ENCODE measurements around the gene ZBTB16. TPM values are rescaled to one million over a fixed set of nuclear protein-coding genes. Genes with fewer than 3 reads are reported as not detected.

Gene ZBTB16
- total RNA-seq, 1 donor from 2014 or later, result 64.5 TPM

DNA sequence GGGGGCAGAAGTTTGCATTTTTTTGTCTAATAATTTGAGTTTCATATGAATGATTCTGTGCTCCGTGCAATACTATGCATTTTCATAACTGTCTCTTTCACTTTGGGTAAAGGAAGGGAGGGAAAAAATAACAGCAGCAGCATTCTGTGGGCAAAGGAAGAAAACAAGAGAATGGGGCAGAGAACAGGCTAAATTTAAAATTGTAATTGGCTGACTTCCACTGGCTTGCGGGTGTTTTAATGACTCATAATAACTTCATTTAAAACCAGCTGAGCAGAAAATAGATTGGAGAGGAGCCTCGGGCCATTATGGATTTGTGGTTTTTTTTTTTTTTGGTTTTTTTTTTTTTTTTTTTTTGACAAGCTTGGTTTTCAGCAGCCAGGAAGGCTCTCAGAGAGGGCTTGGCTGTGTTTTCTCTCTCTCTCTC lies 107.4 kb downstream of the ZBTB16 start:
- intact Hi-C loops (cut with micrococcal nuclease), result no loop called here
- TF ChIP-seq, protein P1, sequence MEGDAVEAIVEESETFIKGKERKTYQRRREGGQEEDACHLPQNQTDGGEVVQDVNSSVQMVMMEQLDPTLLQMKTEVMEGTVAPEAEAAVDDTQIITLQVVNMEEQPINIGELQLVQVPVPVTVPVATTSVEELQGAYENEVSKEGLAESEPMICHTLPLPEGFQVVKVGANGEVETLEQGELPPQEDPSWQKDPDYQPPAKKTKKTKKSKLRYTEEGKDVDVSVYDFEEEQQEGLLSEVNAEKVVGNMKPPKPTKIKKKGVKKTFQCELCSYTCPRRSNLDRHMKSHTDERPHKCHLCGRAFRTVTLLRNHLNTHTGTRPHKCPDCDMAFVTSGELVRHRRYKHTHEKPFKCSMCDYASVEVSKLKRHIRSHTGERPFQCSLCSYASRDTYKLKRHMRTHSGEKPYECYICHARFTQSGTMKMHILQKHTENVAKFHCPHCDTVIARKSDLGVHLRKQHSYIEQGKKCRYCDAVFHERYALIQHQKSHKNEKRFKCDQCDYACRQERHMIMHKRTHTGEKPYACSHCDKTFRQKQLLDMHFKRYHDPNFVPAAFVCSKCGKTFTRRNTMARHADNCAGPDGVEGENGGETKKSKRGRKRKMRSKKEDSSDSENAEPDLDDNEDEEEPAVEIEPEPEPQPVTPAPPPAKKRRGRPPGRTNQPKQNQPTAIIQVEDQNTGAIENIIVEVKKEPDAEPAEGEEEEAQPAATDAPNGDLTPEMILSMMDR (IDR thresholded peaks at IDR 0.05; ENCODE audit: borderline replicate concordance), result no peak
- peak overlapping the region; percentile 44 for H3K4me3 ChIP-seq

DNA sequence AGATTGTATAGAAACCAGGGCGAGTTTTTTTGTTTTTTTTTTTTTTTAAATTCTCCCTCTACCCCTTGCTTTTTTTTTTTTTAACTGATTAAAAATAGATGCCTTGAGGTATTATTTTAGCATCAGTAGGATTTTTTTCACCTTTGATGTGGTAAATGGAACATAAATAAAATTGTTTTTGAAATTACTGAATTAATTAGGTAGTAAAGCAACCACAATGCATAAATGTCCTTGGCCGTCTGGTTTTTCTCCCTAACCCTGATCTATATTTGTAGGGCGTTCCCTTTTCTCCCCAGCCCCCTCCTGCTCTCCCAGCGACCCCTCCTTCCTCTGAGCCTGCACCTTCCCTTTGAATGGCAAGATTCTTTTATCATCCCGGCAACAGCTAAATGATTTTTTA lies 107.8 kb downstream of the ZBTB16 start:
- TF ChIP-seq, protein P1 (IDR thresholded peaks at IDR 0.05; ENCODE audit: borderline replicate concordance), result no peak
- Histone ChIP-seq H3K9me3 (replicated peaks) (no peaks in the 10 kb centered on the region), H3K36me3 (no peaks in the 10 kb centered on the region), H3K4me1 (peaks cover 98% of the 10 kb centered on the region), H3K4me3 (peak overlapping the region; percentile 44), H3K27me3 (ENCODE audit: low read depth) (no peaks in the 10 kb centered on the region), H3K27ac (replicated peaks) (peak overlapping the region; percentile 100)
- intact Hi-C loops (cut with micrococcal nuclease), result no loop called here
- DNase-seq, result no peak

More for the DNA sequence above, 107.4 kb downstream of the ZBTB16 start:
- H3K9me3 ChIP-seq (replicated peaks), result no peaks in the 10 kb centered on the region
- no peaks in the 10 kb centered on the region for H3K36me3 ChIP-seq
- H3K4me1 ChIP-seq, result peaks cover 98% of the 10 kb centered on the region
- peak overlapping the region; percentile 100 for H3K27ac ChIP-seq (replicated peaks)
- no peaks in the 10 kb centered on the region for H3K27me3 ChIP-seq (ENCODE audit: low read depth)
- DNase-seq, result no peak

DNA sequence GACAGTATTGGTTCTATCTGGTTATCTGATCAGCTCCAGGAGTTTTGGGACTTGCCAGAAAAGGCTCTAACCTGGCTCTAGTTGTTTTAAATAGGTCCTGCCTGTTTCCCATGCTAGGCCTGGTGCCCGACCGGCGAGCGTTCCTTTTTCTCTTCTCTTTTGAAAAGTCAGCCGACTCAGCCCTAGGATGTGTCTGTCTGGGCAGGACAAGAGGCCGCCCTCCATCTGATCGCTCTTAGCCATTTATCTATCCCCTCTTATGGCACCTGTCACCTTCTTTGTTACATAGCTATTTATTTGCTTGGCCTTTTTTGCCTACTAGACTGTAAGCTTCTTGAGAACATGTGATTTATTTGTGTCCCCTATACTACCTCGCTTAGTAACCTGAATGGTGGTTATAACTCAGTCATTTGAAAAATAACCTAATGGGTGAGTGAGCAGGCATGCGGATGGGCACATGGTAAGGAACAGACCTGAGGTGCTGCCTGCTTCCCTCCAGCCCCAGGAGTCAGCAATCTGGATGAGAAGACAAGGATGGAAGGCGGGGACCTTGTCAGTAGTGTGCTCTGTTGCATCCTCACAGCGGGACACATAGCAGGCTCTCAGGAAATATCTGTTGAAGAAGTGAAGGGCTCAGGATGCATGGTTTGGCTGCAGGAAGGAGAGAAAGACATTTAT lies 108.4 kb downstream of the ZBTB16 start:
- no peaks in the 10 kb centered on the region for H3K27me3 ChIP-seq (ENCODE audit: low read depth)
- intact Hi-C loops (cut with micrococcal nuclease), result no loop called here
- H3K4me1 ChIP-seq, result peaks cover 100% of the 10 kb centered on the region
- H3K4me3 ChIP-seq, result peak overlapping the region; percentile 44
- no peaks in the 10 kb centered on the region for H3K9me3 ChIP-seq (replicated peaks)
- H3K36me3 ChIP-seq, result no peaks in the 10 kb centered on the region
- no peak for DNase-seq
- TF ChIP-seq, protein P1 (IDR thresholded peaks at IDR 0.05; ENCODE audit: borderline replicate concordance), result no peak
- peak overlapping the region; percentile 100 for H3K27ac ChIP-seq (replicated peaks)

DNA sequence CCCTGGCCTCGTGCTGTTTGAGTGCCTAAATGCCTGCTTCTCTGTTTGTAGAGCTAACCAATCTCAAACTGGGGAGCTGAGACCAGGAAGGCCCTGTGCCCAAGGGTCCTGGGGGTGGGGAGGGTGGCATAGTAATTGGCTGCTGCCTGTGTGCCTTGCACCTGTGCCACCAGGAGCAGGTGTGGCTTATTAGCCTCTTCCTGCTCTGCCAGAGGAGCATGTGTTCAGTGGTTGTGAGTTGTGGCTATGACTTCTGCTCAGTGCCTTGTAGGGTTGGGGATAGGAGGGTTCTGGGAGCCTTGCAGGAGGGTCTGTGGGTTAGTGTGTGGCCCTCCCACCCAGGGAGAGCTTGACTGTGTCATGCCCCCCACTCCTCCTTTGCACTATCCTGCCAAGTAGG lies 109.2 kb downstream of the ZBTB16 start:
- H3K36me3 ChIP-seq, result no peaks in the 10 kb centered on the region
- H3K4me3 ChIP-seq, result no peak overlapping the region
- DNase-seq, result no peak
- no peaks in the 10 kb centered on the region for H3K27me3 ChIP-seq (ENCODE audit: low read depth)
- H3K4me1 ChIP-seq, result peaks cover 100% of the 10 kb centered on the region
- TF ChIP-seq, protein P1 (IDR thresholded peaks at IDR 0.05; ENCODE audit: borderline replicate concordance), result no peak
- H3K9me3 ChIP-seq (replicated peaks), result no peaks in the 10 kb centered on the region
- intact Hi-C loops (cut with micrococcal nuclease), result no loop called here
- peak overlapping the region; percentile 100 for H3K27ac ChIP-seq (replicated peaks)

DNA sequence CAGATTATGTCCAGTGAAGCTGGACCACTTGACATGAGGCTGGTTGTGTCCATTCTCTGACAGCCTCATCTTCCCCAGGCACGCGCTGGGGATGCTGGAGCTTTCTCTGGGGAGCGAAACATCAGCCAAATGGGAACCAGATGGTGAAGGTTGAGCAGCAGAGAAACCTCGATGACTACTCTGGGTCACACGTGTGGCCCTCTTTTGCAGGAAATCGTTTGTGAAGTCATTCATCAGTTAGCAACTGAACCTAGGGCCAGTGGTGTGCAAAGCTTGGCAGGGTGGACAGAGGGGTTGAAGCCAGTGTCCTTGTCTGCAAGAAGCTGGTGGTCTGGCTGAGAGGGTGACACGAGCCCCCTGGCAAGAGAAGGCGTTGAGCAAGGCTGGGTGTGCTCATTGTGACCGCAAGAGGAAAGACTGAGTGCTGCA lies 109.8 kb downstream of the ZBTB16 start:
- H3K4me3 ChIP-seq, result no peak overlapping the region
- no peaks in the 10 kb centered on the region for H3K36me3 ChIP-seq
- no peaks in the 10 kb centered on the region for H3K9me3 ChIP-seq (replicated peaks)
- intact Hi-C loops (cut with micrococcal nuclease), result no loop called here
- DNase-seq, result peak; percentile 47
- peak overlapping the region; percentile 100 for H3K27ac ChIP-seq (replicated peaks)
- TF ChIP-seq, protein P1 (IDR thresholded peaks at IDR 0.05; ENCODE audit: borderline replicate concordance), result no peak
- no peaks in the 10 kb centered on the region for H3K27me3 ChIP-seq (ENCODE audit: low read depth)
- H3K4me1 ChIP-seq, result peaks cover 100% of the 10 kb centered on the region
